Vagina (tissue), 2 donors: ENCODE measurements around the gene EXD3. TPM values are rescaled to one million over a fixed set of nuclear protein-coding genes. Genes with fewer than 3 reads are reported as not detected.
"Not testable (repeated sequence)": the region's sequence is repeated elsewhere in the genome, so short reads cannot be mapped to it uniquely, and the experiment has no call there.

ENCODE experiments used
- DNase-seq, 2 donors: peaks; one replicate each; pipeline ENCODE4 v3.0.0-alpha.2; 2017; ENCODE audit errors: extremely low spot score in 2 of 2
- H3K27ac ChIP-seq: fragments of 200-600 bp; sonication (generic); one replicate; pipeline ENCODE4 v1.5.1; 2019
- H3K27me3 ChIP-seq: fragments of 200-600 bp; sonication (generic); one replicate; pipeline ENCODE4 v1.5.1; 2019
- H3K36me3 ChIP-seq, 2 donors: fragments of 200-600 bp; sonication (generic); one replicate each; pipeline ENCODE4 v1.5.1; 2017 to 2019
- H3K4me1 ChIP-seq: fragments of 200-600 bp; sonication (generic); one replicate; pipeline ENCODE4 v1.5.1; 2019
- H3K4me3 ChIP-seq, 2 donors: fragments of 200-600 bp; sonication (generic); 1 replicate in 1 of 2; 2 replicates in 1 of 2; pipeline ENCODE4 v1.5.1; 2016 to 2019
- H3K9me3 ChIP-seq: fragments of 200-600 bp; sonication (generic); one replicate; pipeline ENCODE4 v1.5.1; 2019
- POLR2A ChIP-seq, 2 donors: fragments of 450-650 bp; IDR thresholded peaks; one replicate each; pipeline ENCODE4 v1.6.1; 2017; ENCODE audit warnings: antibody characterized with exemption in 2 of 2, mild to moderate bottlenecking in 2 of 2, moderate library complexity in 2 of 2
- POLR2AphosphoS5 ChIP-seq, 2 donors: sonication (generic); formaldehyde crosslinking; IDR thresholded peaks; one replicate each; pipeline ENCODE4 v1.9.0; 2017; ENCODE audit warnings: antibody characterized with exemption in 2 of 2, mild to moderate bottlenecking in 2 of 2, low read depth in 1 of 2; ENCODE audit not compliant: insufficient read depth in 1 of 2
- intact Hi-C: fragments of 100-400 bp; cut with DNase I; formaldehyde crosslinking; loops from one replicate; pipeline ENCODE4 v1.15.1; 2023
- total RNA-seq: library from RNA; depleted of rRNA; stranded (reverse); fragments of >200 nt; gene quantifications from one replicate; pipeline ENCODE4 v1.2.3, GENCODE V29; 2016
- TF ChIP-seq, protein P1 (sequence below), 3 experiments: fragments of 450-650 bp in 2 of 3; fragments of 200-600 bp in 1 of 3; sonication (generic) in 1 of 3; IDR thresholded peaks; one replicate each; pipeline ENCODE4 v1.5.1; 2017 to 2019; ENCODE audit warnings: antibody characterized with exemption in 3 of 3, mild to moderate bottlenecking in 2 of 3, moderate library complexity in 2 of 3

The EXD3 gene
- total RNA-seq, 1 donor from 2014 or later = 35.6 TPM

DNA sequence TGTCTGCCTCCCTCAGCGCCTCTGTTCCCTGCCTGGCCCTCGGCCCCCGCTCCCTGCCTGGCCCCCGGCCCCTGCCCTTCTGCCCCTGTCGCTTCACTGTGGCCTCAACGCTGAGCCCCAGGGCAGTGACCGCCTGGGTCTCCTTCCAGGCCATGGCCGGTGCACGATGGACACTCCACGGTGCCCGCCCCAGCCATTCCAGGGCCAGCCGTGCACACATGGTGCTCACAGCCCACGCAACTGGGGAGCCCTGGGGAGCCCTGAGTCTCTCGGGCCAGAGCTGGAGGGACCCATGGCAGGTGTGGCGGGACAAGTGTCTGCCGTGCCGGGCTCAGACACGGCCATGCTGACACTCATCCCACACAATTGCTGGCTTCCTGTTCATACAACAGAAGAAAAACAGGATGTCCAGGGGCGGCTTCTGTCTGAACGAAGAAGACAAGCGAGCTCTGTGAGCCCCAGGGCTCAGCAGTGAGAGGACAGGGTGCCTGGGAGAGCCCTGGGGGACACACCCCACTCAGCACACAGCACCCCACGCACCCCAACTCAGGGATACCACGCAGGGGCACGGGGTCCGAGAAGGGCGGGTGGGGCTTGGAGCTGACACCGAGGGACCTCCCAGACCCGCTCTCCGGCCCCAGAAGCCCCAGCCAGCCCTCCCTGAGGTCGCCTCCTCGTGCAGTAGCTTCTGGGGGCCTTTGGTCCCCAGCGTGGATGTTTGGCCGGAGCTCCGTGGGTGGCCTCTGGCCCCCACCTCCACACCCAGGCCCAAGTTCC lies 35.7 kb downstream of the EXD3 start:
- peaks cover 0 to 2% of the 10 kb centered on the region in 2 donors for H3K36me3 ChIP-seq
- H3K27ac ChIP-seq = peak overlapping the region; percentile 22
- H3K9me3 ChIP-seq = no peaks in the 10 kb centered on the region
- H3K4me3 ChIP-seq = no peak overlapping the region
- TF ChIP-seq, protein P1, sequence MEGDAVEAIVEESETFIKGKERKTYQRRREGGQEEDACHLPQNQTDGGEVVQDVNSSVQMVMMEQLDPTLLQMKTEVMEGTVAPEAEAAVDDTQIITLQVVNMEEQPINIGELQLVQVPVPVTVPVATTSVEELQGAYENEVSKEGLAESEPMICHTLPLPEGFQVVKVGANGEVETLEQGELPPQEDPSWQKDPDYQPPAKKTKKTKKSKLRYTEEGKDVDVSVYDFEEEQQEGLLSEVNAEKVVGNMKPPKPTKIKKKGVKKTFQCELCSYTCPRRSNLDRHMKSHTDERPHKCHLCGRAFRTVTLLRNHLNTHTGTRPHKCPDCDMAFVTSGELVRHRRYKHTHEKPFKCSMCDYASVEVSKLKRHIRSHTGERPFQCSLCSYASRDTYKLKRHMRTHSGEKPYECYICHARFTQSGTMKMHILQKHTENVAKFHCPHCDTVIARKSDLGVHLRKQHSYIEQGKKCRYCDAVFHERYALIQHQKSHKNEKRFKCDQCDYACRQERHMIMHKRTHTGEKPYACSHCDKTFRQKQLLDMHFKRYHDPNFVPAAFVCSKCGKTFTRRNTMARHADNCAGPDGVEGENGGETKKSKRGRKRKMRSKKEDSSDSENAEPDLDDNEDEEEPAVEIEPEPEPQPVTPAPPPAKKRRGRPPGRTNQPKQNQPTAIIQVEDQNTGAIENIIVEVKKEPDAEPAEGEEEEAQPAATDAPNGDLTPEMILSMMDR (IDR thresholded peaks at IDR 0.05) = no peak
- TF ChIP-seq POLR2AphosphoS5 (IDR thresholded peaks at IDR 0.05; ENCODE audit: insufficient read depth in 1 of 2, low read depth in 1 of 2) = no peak
- no peak for TF ChIP-seq POLR2A (IDR thresholded peaks at IDR 0.05)
- no peaks in the 10 kb centered on the region for H3K27me3 ChIP-seq
- H3K4me1 ChIP-seq = no peaks in the 10 kb centered on the region
- intact Hi-C loops = no loop called here
- no peak for DNase-seq

DNA sequence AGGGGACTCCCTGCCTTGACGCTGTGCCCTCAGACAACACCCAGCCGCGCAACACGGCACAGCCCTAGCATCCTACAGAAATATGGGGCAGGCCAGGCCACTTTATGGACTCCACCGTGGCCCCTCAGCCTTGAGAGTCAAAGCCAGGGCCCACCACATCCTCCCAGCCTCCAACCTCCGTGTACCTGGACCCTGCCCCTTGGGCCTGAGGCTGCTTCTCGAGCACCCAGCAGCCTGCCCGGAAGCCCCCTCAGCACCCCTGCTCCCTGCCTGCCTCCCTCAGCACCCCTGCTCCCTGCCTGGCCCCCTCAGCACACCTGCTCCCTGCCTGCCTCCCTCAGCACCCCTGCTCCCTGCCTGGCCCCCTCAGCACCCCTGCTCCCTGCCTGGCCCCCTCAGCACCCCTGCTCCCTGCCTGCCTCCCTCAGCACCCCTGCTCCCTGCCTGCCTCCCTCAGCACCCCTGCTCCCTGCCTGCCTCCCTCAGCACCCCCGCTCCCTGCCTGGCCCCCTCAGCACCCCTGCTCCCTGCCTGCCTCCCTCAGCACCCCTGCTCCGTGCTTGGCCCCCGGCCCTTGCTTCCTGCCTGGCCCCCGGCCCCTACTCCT lies 36.4 kb downstream of the EXD3 start:
- intact Hi-C loops, H3K27me3 ChIP-seq, H3K9me3 ChIP-seq, H3K4me1 ChIP-seq, H3K27ac ChIP-seq, H3K4me3 ChIP-seq, DNase-seq, H3K36me3 ChIP-seq: not testable (repeated sequence)

DNA sequence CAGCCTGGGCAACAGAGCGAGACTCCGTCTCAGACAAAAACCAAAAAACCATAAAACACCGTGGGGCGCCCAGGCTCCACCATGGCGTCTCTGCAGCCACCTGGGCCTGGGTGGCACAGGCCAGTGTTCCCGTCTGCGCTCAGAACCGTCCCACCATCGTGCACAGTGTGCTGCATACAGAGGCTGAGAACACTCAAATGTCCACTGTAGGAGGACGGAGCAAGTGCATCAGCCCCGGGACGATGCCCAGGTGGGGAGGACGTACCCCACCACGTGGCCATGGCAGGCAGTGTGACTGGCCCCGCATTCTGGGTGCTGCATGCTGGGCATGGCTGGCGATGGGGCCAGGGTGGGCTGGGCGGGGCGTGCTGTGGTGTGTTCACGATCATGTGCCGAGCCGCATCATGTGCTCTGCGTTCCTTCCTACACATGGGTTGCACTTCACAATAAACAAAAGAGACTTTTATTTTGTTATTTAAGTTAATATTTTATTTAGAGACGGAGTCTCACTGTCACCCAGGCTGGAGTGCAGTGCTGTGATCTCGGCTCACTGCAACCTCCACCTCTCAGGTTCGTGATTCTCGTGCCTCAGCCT lies 37.8 kb downstream of the EXD3 start:
- no peak for DNase-seq
- Histone ChIP-seq H3K9me3 (no peaks in the 10 kb centered on the region), H3K27me3 (no peaks in the 10 kb centered on the region), H3K4me3 (no peak overlapping the region), H3K27ac (no peak overlapping the region), H3K36me3 (no peaks in the 10 kb centered on the region), H3K4me1 (no peaks in the 10 kb centered on the region)
- intact Hi-C loops = no loop called here
- TF ChIP-seq POLR2AphosphoS5 (IDR thresholded peaks at IDR 0.05; ENCODE audit: insufficient read depth in 1 of 2, low read depth in 1 of 2) (no peak), POLR2A (IDR thresholded peaks at IDR 0.05) (no peak)
- TF ChIP-seq, protein P1 (IDR thresholded peaks at IDR 0.05) = no peak

DNA sequence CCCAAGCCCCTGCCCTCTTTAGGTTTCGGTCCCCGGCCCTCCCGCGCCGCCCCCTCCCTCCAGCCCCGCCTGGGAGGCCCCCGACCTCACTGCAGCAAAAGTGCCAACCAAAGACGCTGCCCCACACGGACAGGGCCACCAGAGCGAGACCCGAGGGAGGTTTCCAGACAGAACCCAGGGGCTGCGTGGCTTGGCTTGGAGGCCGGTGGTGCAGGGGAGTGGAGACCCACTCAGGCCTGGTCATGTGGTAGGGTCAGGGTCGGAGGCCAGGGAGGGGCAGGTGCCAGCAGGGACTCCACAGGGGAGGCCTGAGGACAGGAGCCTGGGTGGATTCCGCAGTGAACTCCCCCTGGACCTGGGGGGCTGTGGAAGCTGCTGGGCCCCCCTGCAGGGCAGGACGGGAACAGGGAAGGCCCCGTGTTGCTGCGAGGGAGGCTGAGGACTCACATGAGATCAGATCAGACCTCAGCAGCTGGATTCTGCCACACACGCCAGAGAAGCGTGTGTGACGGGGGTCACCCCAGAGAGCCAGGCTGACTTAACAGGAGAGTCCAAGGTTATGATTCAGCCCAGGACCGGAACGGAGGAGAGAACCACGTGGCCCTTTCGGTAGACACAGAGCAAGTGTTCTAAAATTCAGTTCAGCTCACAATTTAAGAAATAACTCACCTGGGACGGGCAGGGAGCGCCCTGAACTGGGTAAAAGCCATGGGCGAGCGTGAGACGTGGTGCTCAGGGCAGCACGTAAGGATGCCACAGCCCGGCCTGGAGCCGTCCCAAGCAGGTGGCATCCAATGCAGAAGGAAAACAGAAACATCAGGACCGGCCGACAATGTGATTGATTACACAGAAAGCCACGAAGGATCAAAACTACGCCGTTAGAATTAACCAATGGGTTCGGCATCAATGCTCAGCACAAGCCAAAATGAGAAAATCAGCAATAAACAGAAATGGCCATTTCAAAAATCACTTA lies 38.9 kb downstream of the EXD3 start:
- no peaks in the 10 kb centered on the region for H3K9me3 ChIP-seq
- H3K36me3 ChIP-seq = no peaks in the 10 kb centered on the region
- intact Hi-C loops = no loop called here
- no peaks in the 10 kb centered on the region for H3K4me1 ChIP-seq
- TF ChIP-seq, protein P1 (IDR thresholded peaks at IDR 0.05) = no peak
- no peak for TF ChIP-seq POLR2AphosphoS5 (IDR thresholded peaks at IDR 0.05; ENCODE audit: insufficient read depth in 1 of 2, low read depth in 1 of 2)
- TF ChIP-seq POLR2A (IDR thresholded peaks at IDR 0.05) = no peak
- no peak overlapping the region for H3K4me3 ChIP-seq
- no peak overlapping the region for H3K27ac ChIP-seq
- H3K27me3 ChIP-seq = no peaks in the 10 kb centered on the region
- no peak for DNase-seq
